HEK293T (cell line): ENCODE data around the gene LHPP.

Experiments
- ARNT ChIP-seq: fragments of 450-650 bp; IDR thresholded peaks from 2 replicates; pipeline ENCODE4 v1.6.1; 2017; ENCODE audit warnings: mild to moderate bottlenecking
- ELF4 ChIP-seq: fragments of 450-650 bp; IDR thresholded peaks from 2 replicates; pipeline ENCODE4 v1.6.1; 2017; ENCODE audit warnings: antibody characterized with exemption
- FOXA1 ChIP-seq: fragments of 450-650 bp; IDR thresholded peaks from 2 replicates; pipeline ENCODE4 v1.6.1; 2016; ENCODE audit warnings: mild to moderate bottlenecking
- FOXM1 ChIP-seq: fragments of 450-650 bp; IDR thresholded peaks from 2 replicates; pipeline ENCODE4 v1.6.1; 2017; ENCODE audit warnings: mild to moderate bottlenecking, borderline replicate concordance
- HDGF ChIP-seq: fragments of 450-650 bp; IDR thresholded peaks from 2 replicates; pipeline ENCODE4 v1.6.1; 2017; ENCODE audit warnings: antibody characterized with exemption, borderline replicate concordance
- SP1 ChIP-seq: fragments of 450-650 bp; IDR thresholded peaks from 2 replicates; pipeline ENCODE4 v1.6.1; 2017
- SUZ12 ChIP-seq: fragments of 450-650 bp; IDR thresholded peaks from 2 replicates; pipeline ENCODE4 v1.6.1; 2016; ENCODE audit warnings: mild to moderate bottlenecking
- TARDBP ChIP-seq: fragments of 450-650 bp; IDR thresholded peaks from 2 replicates; pipeline ENCODE4 v1.6.1; 2016
- ZNF384 ChIP-seq: fragments of 450-650 bp; IDR thresholded peaks from 2 replicates; pipeline ENCODE4 v1.6.1; 2016
- TF ChIP-seq, protein P1 (sequence below): fragments of 450-650 bp; IDR thresholded peaks from 2 replicates; pipeline ENCODE4 v1.6.1; 2016

DNA sequence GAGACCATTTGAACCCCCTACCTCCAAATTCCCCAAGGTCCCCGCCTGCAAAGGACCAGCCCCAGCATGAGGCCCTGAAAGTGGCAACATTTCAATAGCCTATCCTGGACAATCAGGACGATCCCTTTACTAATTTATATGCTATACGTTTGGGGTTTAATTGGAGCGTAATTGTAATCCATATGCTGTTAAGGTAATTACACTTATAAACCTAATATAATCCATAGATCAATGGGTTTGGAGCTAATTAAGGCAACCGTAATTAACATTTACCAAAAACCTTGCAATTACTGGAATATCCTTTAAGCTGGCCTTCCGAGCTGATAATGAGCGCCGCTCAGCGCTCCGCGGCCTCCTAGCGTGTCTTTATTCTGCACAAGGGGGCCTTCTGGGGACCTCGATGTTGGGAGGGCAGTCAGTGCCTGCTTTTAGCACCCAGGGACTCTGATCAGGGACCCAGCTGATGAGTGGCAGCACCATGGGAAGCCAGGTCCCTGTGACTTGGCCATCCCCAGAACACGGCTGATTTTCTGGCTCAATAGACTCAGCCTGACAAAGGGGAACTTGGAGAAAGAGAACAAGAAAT, 91.2 kb downstream of the LHPP start:
- TF ChIP-seq SP1 = no peak
- TF ChIP-seq HDGF = no peak
- TF ChIP-seq TARDBP = no peak
- TF ChIP-seq FOXA1 = no peak
- TF ChIP-seq ARNT = no peak
- TF ChIP-seq FOXM1 = no peak
- no peak for TF ChIP-seq ELF4
- no peak for TF ChIP-seq SUZ12
- TF ChIP-seq, protein P1, sequence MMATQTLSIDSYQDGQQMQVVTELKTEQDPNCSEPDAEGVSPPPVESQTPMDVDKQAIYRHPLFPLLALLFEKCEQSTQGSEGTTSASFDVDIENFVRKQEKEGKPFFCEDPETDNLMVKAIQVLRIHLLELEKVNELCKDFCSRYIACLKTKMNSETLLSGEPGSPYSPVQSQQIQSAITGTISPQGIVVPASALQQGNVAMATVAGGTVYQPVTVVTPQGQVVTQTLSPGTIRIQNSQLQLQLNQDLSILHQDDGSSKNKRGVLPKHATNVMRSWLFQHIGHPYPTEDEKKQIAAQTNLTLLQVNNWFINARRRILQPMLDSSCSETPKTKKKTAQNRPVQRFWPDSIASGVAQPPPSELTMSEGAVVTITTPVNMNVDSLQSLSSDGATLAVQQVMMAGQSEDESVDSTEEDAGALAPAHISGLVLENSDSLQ = no peak
- no peak for TF ChIP-seq ZNF384
